Ovary (tissue), 3 donors: ENCODE results near the gene PSKH1.

ENCODE experiments used
- CTCF ChIP-seq, 3 donors: fragments of 450-650 bp in 2 of 3; fragments of 200-600 bp in 1 of 3; IDR thresholded peaks; one replicate each; pipeline versions ENCODE4 v1.5.1 to v1.8.0; 2016 to 2022; ENCODE audit warnings: antibody characterized with exemption in 3 of 3, mild to moderate bottlenecking in 1 of 3
- POLR2A ChIP-seq: fragments of 450-650 bp; IDR thresholded peaks from one replicate; pipeline ENCODE4 v1.6.1; 2017; ENCODE audit warnings: antibody characterized with exemption, mild to moderate bottlenecking, moderate library complexity
- donor health status: DM: no; HTN: no; CAD: no.

GRCh38 chr16:67877064-67877463 lies 16.0 kb upstream of the PSKH1 start:
- no peak for TF ChIP-seq POLR2A
- TF ChIP-seq CTCF (IDR thresholded peaks at IDR 0.05) = no peak
